CD4-positive, CD25-positive, alpha-beta regulatory T cell (primary cell): Measurements from ENCODE around the gene TRAK1. TPM values are rescaled to one million over a fixed set of nuclear protein-coding genes. Genes with fewer than 3 reads are reported as not detected.

Experiments used
- ATAC-seq, 2 donors: fragments of 150-1000 bp; cut with Tn5 transposase; one replicate each; pipeline ENCODE4 v1.10.0; 2021; ENCODE audit warnings: low read depth in 2 of 2, moderate number of reproducible peaks in 2 of 2, moderate library complexity in 1 of 2
- DNase-seq, 3 donors: peaks; one replicate each; pipeline versions ENCODE4 v3.0.0 to v3.0.0-alpha.2; 2012 to 2022; ENCODE audit warnings: mixed read lengths in 1 of 3
- H3K27ac ChIP-seq: one replicate; pipeline ENCODE4 v1.7.0; 2013; ENCODE audit warnings: mild to moderate bottlenecking, low read length; ENCODE audit not compliant: insufficient read depth, poor library complexity, severe bottlenecking
- H3K27me3 ChIP-seq: one replicate; pipeline ENCODE4 v1.7.0; 2013; ENCODE audit warnings: low read length; ENCODE audit not compliant: control insufficient read depth, insufficient read depth
- H3K36me3 ChIP-seq: one replicate; pipeline ENCODE4 v1.7.0; 2013; ENCODE audit warnings: mild to moderate bottlenecking, low read length, moderate library complexity; ENCODE audit not compliant: control insufficient read depth, insufficient read depth
- H3K4me1 ChIP-seq: 2 replicates; pipeline ENCODE4 v1.7.0; 2013; ENCODE audit warnings: mild to moderate bottlenecking, low read length; ENCODE audit not compliant: insufficient read depth, control insufficient read depth, poor library complexity, severe bottlenecking
- H3K4me3 ChIP-seq: one replicate; pipeline ENCODE4 v1.7.0; 2013; ENCODE audit warnings: low read depth, mild to moderate bottlenecking, low read length, moderate library complexity
- H3K9me3 ChIP-seq, 2 experiments: 1 replicate in 1 of 2; 2 replicates in 1 of 2; pipeline ENCODE4 v1.7.0; 2013; ENCODE audit warnings: low read length in 2 of 2, mild to moderate bottlenecking in 1 of 2, moderate library complexity in 1 of 2; ENCODE audit not compliant: control insufficient read depth in 2 of 2
- H3K27ac Mint-ChIP-seq, 3 donors: one replicate each; pipeline ENCODE4 v1.8.0; 2020 to 2022; ENCODE audit warnings: mild to moderate bottlenecking in 3 of 3, mixed read lengths in 3 of 3, moderate library complexity in 2 of 3
- H3K27me3 Mint-ChIP-seq: one replicate; pipeline ENCODE4 v1.8.0; 2022; ENCODE audit warnings: mild to moderate bottlenecking, mixed read lengths
- H3K36me3 Mint-ChIP-seq: one replicate; pipeline ENCODE4 v1.8.0; 2020; ENCODE audit warnings: mixed read lengths
- H3K4me1 Mint-ChIP-seq, 4 donors: one replicate each; pipeline ENCODE4 v1.8.0; 2020 to 2022; ENCODE audit warnings: mixed read lengths in 4 of 4, mild to moderate bottlenecking in 1 of 4
- H3K4me3 Mint-ChIP-seq, 4 donors: one replicate each; pipeline ENCODE4 v1.8.0; 2020 to 2022; ENCODE audit warnings: mild to moderate bottlenecking in 4 of 4, mixed read lengths in 4 of 4, moderate library complexity in 3 of 4
- H3K9me3 Mint-ChIP-seq, 7 donors: one replicate each; pipeline ENCODE4 v1.8.0; 2020 to 2022; ENCODE audit warnings: mixed read lengths in 7 of 7, mild to moderate bottlenecking in 3 of 7, moderate library complexity in 2 of 7
- polyA plus RNA-seq, 4 donors: library from polyadenylated mRNA; unstranded; fragments of 300-500 nt; fragmentation: Illumina TruSeq; gene quantifications; one replicate each; pipeline ENCODE4 v1.2.3, GENCODE V29; 2021
- total RNA-seq: library from RNA; stranded (reverse); gene quantifications from one replicate; pipeline ENCODE4 v1.2.3, GENCODE V29; 2022

Gene TRAK1
- total and polyA plus RNA-seq, 5 donors from 2014 or later: 2.6 to 23.3 (median 3.5) TPM

- H3K4me1 Mint-ChIP-seq: peaks cover 19 to 34% (median 22%) of the 10 kb centered on the region in 4 donors
- peaks cover 34% of the 10 kb centered on the region for H3K36me3 Mint-ChIP-seq
- no peak for ATAC-seq
- no peaks in the 10 kb centered on the region for H3K9me3 Mint-ChIP-seq
- H3K27me3 Mint-ChIP-seq: no peaks in the 10 kb centered on the region
- DNase-seq: no peak
- Histone ChIP-seq H3K27ac (no peak overlapping the region), H3K27me3 (no peaks in the 10 kb centered on the region), H3K9me3 (no peaks in the 10 kb centered on the region), H3K4me3 (no peak overlapping the region), H3K36me3 (peaks cover 20% of the 10 kb centered on the region), H3K4me1 (peaks cover 21% of the 10 kb centered on the region)
- peak overlapping the region; percentile 44 to 91 (median 69) for H3K27ac Mint-ChIP-seq
- no peak overlapping the region for H3K4me3 Mint-ChIP-seq
Measured at GRCh38 chr3:42220436-42221121, 129.4 kb downstream of the TRAK1 start.

DNA sequence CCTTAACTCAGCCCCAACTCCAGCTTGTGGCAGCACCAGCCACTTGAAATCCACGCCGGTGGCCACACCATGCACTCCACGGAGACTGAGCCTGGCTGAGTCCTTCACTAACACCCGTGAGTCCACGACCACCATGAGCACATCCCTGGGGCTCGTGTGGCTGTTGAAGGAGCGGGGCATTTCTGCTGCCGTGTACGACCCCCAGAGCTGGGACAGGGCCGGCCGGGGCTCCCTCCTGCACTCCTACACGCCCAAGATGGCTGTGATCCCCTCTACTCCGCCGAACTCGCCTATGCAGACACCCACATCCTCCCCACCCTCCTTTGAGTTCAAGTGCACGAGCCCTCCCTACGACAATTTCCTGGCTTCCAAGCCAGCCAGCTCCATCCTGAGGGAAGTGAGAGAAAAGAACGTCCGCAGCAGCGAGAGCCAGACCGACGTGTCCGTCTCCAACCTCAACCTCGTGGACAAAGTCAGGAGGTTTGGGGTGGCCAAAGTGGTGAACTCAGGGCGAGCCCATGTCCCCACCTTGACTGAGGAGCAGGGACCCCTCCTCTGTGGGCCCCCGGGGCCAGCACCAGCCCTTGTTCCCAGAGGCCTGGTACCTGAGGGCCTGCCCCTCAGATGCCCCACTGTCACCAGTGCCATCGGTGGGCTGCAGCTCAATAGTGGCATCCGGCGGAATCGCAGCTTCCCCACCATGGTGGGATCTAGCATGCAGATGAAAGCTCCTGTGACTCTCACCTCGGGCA is 132.0 kb downstream of the TRAK1 start:
- Histone ChIP-seq H3K27ac (no peak overlapping the region), H3K4me1 (no peaks in the 10 kb centered on the region), H3K27me3 (no peaks in the 10 kb centered on the region), H3K9me3 (no peaks in the 10 kb centered on the region), H3K36me3 (peaks cover 20% of the 10 kb centered on the region), H3K4me3 (no peak overlapping the region)
- Mint-ChIP-seq H3K27ac (no peak overlapping the region), H3K27me3 (no peaks in the 10 kb centered on the region), H3K36me3 (peaks cover 34% of the 10 kb centered on the region), H3K4me3 (no peak overlapping the region), H3K9me3 (no peaks in the 10 kb centered on the region), H3K4me1 (peaks cover 0 to 9% (median 2%) of the 10 kb centered on the region in 4 donors)
- DNase-seq (no peak), ATAC-seq (no peak)

GRCh38 chr3:42224178-42224577 is 133.0 kb downstream of the TRAK1 start:
- Histone ChIP-seq H3K4me1 (no peaks in the 10 kb centered on the region), H3K27ac (no peak overlapping the region), H3K4me3 (no peak overlapping the region), H3K27me3 (no peaks in the 10 kb centered on the region), H3K9me3 (no peaks in the 10 kb centered on the region), H3K36me3 (peaks cover 20% of the 10 kb centered on the region)
- no peak for ATAC-seq
- no peak overlapping the region for H3K4me3 Mint-ChIP-seq
- DNase-seq: no peak
- no peaks in the 10 kb centered on the region for H3K9me3 Mint-ChIP-seq
- H3K4me1 Mint-ChIP-seq: peaks cover 0 to 2% (median 0%) of the 10 kb centered on the region in 4 donors
- no peak overlapping the region for H3K27ac Mint-ChIP-seq
- peaks cover 34% of the 10 kb centered on the region for H3K36me3 Mint-ChIP-seq
- no peaks in the 10 kb centered on the region for H3K27me3 Mint-ChIP-seq

GRCh38 chr3:42224658-42225421 is 133.7 kb downstream of the TRAK1 start:
- no peak overlapping the region for H3K27ac Mint-ChIP-seq
- Histone ChIP-seq H3K4me3 (no peak overlapping the region), H3K4me1 (no peaks in the 10 kb centered on the region), H3K36me3 (peaks cover 20% of the 10 kb centered on the region), H3K9me3 (no peaks in the 10 kb centered on the region), H3K27ac (no peak overlapping the region), H3K27me3 (no peaks in the 10 kb centered on the region)
- H3K4me1 Mint-ChIP-seq: peaks cover 0 to 2% (median 0%) of the 10 kb centered on the region in 4 donors
- peaks cover 34% of the 10 kb centered on the region for H3K36me3 Mint-ChIP-seq
- DNase-seq: no peak
- H3K9me3 Mint-ChIP-seq: no peaks in the 10 kb centered on the region
- no peak for ATAC-seq
- H3K27me3 Mint-ChIP-seq: no peaks in the 10 kb centered on the region
- no peak overlapping the region for H3K4me3 Mint-ChIP-seq

GRCh38 chr3:42225486-42226363 is 134.6 kb downstream of the TRAK1 start:
- ATAC-seq (no peak), DNase-seq (no peak)
- H3K27me3 Mint-ChIP-seq: no peaks in the 10 kb centered on the region
- Histone ChIP-seq H3K9me3 (no peaks in the 10 kb centered on the region), H3K27ac (no peak overlapping the region), H3K4me1 (no peaks in the 10 kb centered on the region), H3K4me3 (no peak overlapping the region), H3K36me3 (peaks cover 20% of the 10 kb centered on the region), H3K27me3 (no peaks in the 10 kb centered on the region)
- no peak overlapping the region for H3K27ac Mint-ChIP-seq
- peaks cover 26% of the 10 kb centered on the region for H3K36me3 Mint-ChIP-seq
- no peak overlapping the region for H3K4me3 Mint-ChIP-seq
- H3K4me1 Mint-ChIP-seq: no peaks in the 10 kb centered on the region
- no peaks in the 10 kb centered on the region for H3K9me3 Mint-ChIP-seq

DNA sequence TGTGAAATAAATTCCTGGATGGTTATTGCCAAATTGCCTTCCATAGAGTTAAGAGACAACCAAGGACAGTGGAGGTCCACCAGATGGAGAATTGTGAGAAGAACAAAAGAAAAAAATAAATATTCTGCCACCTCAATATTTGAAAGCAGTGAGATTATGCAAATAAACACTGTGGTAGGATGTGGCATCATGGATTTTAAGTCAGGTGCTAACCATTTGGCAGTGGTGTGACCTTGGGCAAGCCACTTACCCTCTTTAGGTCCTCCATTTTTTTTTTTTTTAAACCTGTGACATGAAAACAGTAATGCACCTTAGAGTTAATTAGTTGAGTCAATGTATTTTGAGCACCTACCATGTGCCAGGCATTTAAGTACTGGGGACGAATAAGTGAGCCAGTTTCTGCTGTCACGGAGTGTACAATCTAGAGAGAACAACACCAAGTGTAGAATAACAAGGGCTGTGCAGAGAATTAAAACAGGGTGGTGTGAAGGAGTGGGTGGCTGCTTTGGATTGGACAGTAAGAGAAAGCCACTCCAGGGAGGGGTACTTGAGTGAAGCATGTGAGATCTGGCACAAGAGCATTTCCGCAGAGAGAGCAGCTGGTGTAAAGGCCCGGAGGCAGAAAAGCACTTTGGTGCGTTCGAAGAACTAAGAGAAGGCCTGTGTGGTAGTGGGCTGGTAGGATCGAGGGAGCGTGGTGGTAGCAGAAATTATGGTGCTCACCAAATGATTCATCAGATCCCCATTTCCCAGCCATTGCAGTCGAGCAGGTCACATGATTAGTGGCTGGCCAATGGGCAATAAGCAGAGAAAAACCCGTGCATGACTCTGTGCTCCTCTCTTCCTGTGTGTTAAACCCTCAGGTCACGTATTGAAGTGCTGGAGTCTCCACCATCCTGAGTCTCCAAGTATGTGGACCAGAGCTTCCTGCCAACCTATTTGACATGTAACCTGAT is 135.6 kb downstream of the TRAK1 start:
- H3K9me3 ChIP-seq: no peaks in the 10 kb centered on the region
- peaks cover 20% of the 10 kb centered on the region for H3K36me3 ChIP-seq
- H3K36me3 Mint-ChIP-seq: peaks cover 21% of the 10 kb centered on the region
- no peak for DNase-seq
- no peaks in the 10 kb centered on the region for H3K9me3 Mint-ChIP-seq
- no peaks in the 10 kb centered on the region for H3K4me1 ChIP-seq
- no peak overlapping the region for H3K27ac Mint-ChIP-seq
- H3K27me3 ChIP-seq: no peaks in the 10 kb centered on the region
- no peaks in the 10 kb centered on the region for H3K27me3 Mint-ChIP-seq
- H3K27ac ChIP-seq: no peak overlapping the region
- no peaks in the 10 kb centered on the region for H3K4me1 Mint-ChIP-seq
- H3K4me3 ChIP-seq: no peak overlapping the region
- no peak for ATAC-seq
- no peak overlapping the region for H3K4me3 Mint-ChIP-seq
